Effector memory CD4-positive, alpha-beta T cell (primary cell): ENCODE results near the gene ZNF548.
A peak's percentile ranks its signal among the peaks of the same experiment; 100 is the strongest.

Experiments
- DNase-seq, 3 donors: peaks; one replicate each; pipeline ENCODE4 v3.0.0-alpha.2; 2020
- H3K27ac ChIP-seq: 2 replicates; pipeline ENCODE4 v1.7.0; 2013; ENCODE audit warnings: mild to moderate bottlenecking, low read length, moderate library complexity; ENCODE audit not compliant: insufficient read depth, poor library complexity, severe bottlenecking
- H3K27me3 ChIP-seq: replicated peaks from 2 replicates; pipeline ENCODE4 v1.7.0; 2013; ENCODE audit warnings: mild to moderate bottlenecking, low read length; ENCODE audit not compliant: insufficient read depth, control insufficient read depth, poor library complexity, severe bottlenecking
- H3K36me3 ChIP-seq: 2 replicates; pipeline ENCODE4 v1.7.0; 2013; ENCODE audit warnings: mild to moderate bottlenecking, low read length, moderate library complexity; ENCODE audit not compliant: control insufficient read depth, insufficient read depth
- H3K4me1 ChIP-seq: 2 replicates; pipeline ENCODE4 v1.7.0; 2013; ENCODE audit warnings: low read length, mild to moderate bottlenecking; ENCODE audit not compliant: control insufficient read depth, insufficient read depth, poor library complexity, severe bottlenecking
- H3K4me3 ChIP-seq: 2 replicates; pipeline ENCODE4 v1.7.0; 2013; ENCODE audit warnings: low read length, low read depth, mild to moderate bottlenecking; ENCODE audit not compliant: insufficient read depth, poor library complexity, severe bottlenecking
- H3K9me3 ChIP-seq: 2 replicates; pipeline ENCODE4 v1.7.0; 2013; ENCODE audit warnings: mild to moderate bottlenecking, low read length, moderate library complexity; ENCODE audit not compliant: control insufficient read depth

Gene ZNF548

DNA sequence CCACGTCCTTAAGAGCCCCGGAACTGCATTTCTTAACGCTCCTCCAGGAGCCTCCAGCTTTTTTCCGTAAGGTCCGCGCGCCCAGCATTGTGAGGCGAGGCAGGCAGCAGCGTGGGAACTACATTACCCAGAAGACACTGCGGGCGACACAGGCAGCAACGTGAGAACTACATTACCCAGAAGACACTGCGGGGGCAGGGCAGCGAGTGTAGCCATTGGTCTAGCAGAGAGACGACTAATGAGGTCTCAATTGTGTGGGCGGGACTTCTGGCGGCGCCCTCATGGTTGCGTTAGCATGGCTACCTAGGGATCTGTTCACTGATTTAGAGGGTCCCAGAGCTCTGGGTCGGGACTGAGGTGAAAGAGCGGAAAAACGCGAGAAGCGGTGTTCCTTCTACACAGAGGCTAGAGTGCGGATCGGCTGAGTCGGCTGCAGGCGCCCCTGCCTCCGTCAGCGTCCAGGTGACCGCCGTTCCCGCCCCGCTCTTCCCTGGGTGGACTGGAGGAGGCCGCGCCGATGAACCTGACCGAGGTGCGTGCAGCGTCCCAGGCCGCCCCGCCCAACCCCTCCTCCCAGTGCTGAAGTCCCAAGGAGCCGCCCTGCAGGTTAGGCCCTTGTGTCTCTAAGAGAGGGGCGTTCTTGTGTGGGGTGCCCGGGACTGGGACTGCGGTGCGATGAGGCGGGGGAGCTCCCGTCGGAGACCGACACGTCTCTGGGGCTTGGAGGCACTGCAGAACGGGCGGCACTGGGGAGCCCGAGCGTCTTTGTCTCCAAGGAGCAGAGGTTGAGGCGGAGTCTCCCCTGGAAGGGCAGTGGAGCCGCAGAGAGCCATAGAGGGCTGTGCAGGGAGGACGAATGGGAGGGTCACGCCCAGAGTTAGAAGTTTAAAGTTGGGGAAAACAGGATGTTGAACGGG, 45.7 kb downstream of the ZNF548 start, which contains the start of gene ZNF749:
ZNF749 (plus strand) TSS at position 264 of the 917 bp plus-strand sequence; CDS start at position 518, 254 bp downstream.
- peak within 1 kb of the TSS; percentile 79 for H3K4me3 ChIP-seq
- peak; percentile 88 to 97 (median 93) for DNase-seq
- peaks cover 7% of the 10 kb centered on the region for H3K4me1 ChIP-seq
- H3K27me3 ChIP-seq = no peaks in the 10 kb centered on the region
- peak within 1 kb of the TSS; percentile 68 for H3K27ac ChIP-seq
- peaks cover 8% of the 10 kb centered on the region for H3K36me3 ChIP-seq
- H3K9me3 ChIP-seq = no peaks in the 10 kb centered on the region

DNA sequence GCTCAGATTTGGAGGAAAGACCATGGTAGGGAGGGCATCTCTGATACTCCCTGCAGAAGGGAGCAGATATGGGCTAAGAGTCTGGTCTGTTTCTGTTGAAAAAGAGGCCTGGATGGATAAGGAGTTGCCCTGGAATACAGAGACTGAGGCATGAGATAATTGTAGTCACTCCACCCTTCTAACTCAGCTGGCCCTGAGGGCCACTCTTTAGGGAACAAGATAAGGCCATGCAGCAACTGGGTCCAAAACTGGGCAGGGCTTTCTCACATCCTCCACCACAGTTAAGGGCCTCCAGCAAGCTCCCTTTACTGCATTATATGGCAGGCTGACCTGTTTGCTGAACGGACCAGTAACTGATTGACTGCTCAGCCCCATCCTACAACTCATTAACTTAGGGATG, 46.8 kb downstream of the ZNF548 start:
- H3K4me3 ChIP-seq = peak overlapping the region; percentile 79
- H3K27ac ChIP-seq = no peak overlapping the region
- no peaks in the 10 kb centered on the region for H3K9me3 ChIP-seq
- no peak for DNase-seq
- no peaks in the 10 kb centered on the region for H3K27me3 ChIP-seq
- H3K36me3 ChIP-seq = peaks cover 8% of the 10 kb centered on the region
- peaks cover 7% of the 10 kb centered on the region for H3K4me1 ChIP-seq

DNA sequence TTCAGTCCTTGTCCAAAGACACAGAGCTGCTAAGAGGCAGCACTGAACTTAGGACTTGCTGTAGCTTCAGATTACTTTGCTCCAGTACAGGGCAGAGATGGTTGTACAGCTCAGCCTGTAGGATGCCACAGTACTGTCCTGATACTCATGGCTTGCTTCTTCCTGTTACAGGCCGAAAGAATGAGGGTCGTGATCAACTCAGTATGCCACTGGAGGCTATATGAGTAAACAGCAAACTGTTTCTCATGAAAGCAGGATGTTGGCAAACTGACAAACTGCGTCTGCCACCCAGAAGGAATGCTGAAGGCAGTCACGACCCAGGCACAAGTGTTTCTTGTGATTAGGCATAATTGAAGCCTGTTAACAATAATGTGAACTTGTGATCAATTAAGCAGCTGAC, 48.3 kb downstream of the ZNF548 start:
- Histone ChIP-seq H3K4me1 (peaks cover 7% of the 10 kb centered on the region), H3K4me3 (no peak overlapping the region), H3K36me3 (peaks cover 16% of the 10 kb centered on the region), H3K9me3 (peaks cover 11% of the 10 kb centered on the region), H3K27ac (no peak overlapping the region), H3K27me3 (no peaks in the 10 kb centered on the region)
- DNase-seq = no peak

DNA sequence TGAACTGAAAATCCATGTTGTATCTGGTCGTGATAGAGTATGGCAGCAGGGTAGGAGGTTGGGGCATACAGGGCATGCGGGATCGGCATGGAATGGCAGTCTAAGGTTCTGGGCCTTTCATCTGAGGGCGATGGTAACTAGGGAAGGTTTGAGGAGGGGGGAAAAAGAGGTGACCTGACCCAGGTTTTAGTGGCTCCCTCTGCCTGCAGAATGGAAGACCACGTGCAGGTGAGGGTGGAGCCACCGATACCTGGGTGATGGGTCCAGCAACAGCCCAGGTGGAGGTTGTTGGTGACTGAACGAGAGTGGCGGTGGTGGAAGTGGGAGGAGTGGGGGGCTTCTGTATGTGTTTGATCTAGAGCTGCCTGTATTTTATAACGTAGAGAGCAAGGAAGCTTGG, 49.3 kb downstream of the ZNF548 start:
- peaks cover 21% of the 10 kb centered on the region for H3K9me3 ChIP-seq

DNA sequence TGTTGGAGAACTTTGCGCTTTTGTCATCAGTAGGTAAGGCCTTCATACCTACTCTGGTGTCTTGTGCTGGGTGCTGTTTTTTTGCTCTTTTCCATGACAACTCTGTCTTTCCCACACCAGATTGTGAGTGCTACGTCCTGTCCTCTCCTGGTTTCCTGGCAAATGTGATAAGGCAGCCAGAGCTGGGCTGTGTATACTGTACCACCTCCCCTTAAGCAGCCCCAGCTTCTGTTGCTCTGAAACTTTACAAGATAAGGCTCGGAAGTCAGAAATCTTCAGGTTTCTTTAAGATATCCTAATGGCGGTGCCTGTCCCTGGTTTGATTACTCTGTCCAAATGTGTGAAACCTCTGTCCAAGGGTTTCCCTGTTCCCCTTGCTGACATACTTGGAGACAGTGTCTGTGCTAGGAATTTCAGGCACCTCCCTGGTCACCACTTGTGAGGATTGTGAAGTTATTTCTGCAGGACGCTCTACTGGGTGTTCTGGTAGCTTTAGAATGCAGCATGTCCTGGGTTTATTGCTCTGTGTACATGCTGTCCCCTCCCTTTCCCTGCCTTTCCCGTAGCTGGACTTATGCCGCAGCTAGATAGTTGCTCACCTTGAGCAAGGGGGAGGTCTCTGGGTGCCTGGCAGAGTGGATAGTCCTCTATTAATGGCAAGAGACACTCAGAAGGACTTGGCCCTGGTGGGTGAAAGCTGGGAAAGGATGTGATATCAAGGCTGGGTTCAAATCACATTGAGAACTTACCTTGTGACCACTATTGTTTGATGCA, 52.5 kb downstream of the ZNF548 start:
- Histone ChIP-seq H3K36me3 (peaks cover 28% of the 10 kb centered on the region), H3K4me1 (no peaks in the 10 kb centered on the region), H3K27me3 (no peaks in the 10 kb centered on the region), H3K27ac (no peak overlapping the region), H3K9me3 (peaks cover 35% of the 10 kb centered on the region), H3K4me3 (no peak overlapping the region)
- no peak for DNase-seq

More for the DNA sequence above, 49.3 kb downstream of the ZNF548 start:
- Histone ChIP-seq H3K27me3 (no peaks in the 10 kb centered on the region), H3K4me1 (peaks cover 7% of the 10 kb centered on the region), H3K27ac (no peak overlapping the region), H3K4me3 (no peak overlapping the region), H3K36me3 (peaks cover 25% of the 10 kb centered on the region)
- DNase-seq = no peak

DNA sequence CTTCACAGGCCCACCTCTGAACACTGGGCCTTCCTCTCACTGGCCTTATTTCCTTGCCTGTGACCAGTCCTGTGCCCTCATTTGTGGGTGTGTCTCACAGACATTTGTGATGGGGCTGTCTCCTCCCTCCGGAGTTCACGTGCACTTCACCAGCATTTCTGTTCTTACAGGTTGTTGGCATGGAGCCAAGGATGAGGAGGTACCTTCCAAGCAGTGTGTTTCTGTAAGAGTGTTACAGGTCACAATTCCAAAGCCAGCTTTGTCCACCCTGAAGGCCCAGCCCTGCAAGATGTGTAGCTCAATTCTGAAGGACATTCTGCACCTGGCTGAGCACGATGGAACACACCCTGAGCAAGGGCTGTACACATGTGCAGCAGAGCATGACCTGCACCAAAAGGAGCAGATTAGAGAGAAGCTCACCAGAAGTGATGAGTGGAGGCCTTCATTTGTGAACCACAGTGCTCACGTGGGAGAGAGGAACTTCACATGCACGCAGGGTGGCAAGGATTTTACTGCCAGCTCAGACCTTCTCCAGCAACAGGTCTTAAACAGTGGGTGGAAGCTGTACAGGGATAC, 53.6 kb downstream of the ZNF548 start:
- DNase-seq = no peak
- Histone ChIP-seq H3K27me3 (no peaks in the 10 kb centered on the region), H3K9me3 (peaks cover 35% of the 10 kb centered on the region)

DNA sequence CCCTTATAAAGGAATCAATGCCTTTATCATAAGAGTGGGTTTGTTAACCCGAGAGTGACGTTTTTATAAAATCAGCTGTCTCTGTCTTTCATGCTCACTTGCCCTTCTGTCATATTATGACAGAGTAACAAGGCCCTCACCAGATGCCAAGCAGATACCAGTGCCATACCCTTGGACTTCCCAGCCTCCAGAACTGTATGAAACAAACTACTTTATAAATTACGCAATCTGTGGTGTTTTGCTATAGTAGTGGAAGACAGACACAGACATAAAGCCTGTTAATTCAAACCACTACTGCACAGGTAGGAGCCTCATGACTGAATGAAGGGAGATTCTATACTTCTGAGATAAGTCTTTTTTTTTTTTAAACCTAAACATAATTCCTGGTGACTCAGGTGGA, 62.7 kb downstream of the ZNF548 start:
- Histone ChIP-seq H3K27me3 (no peaks in the 10 kb centered on the region), H3K27ac (no peak overlapping the region), H3K4me1 (no peaks in the 10 kb centered on the region), H3K36me3 (no peaks in the 10 kb centered on the region), H3K4me3 (no peak overlapping the region), H3K9me3 (peaks cover 10% of the 10 kb centered on the region)
- DNase-seq = no peak

More for the DNA sequence above, 53.6 kb downstream of the ZNF548 start:
- peaks cover 28% of the 10 kb centered on the region for H3K36me3 ChIP-seq
- no peak overlapping the region for H3K4me3 ChIP-seq
- H3K4me1 ChIP-seq = no peaks in the 10 kb centered on the region
- H3K27ac ChIP-seq = no peak overlapping the region
